GM21360 (cell line): Measurements from ENCODE around the gene PCNX2.

Experiments used
- ATAC-seq: cut with Tn5 transposase; IDR thresholded peaks from one replicate; pipeline ENCODE4 v1.9.1; 2021; ENCODE audit warnings: mild to moderate bottlenecking, moderate library complexity; ENCODE audit not compliant: unreplicated experiment

PCNX2 gene

GRCh38 chr1:233295237-233295974, at the start of gene PCNX2:
Gene PCNX2 (minus strand): TSS chr1:233295725. CDS start chr1:233295478, 247 bp downstream.
- peak; percentile 95 for ATAC-seq

- ATAC-seq: no peak
Observed at GRCh38 chr1:233343262-233343661, 47.7 kb upstream of the PCNX2 start.

GRCh38 chr1:233342086-233342485, 46.6 kb upstream of the PCNX2 start:
- no peak for ATAC-seq

GRCh38 chr1:233340966-233341516, 45.5 kb upstream of the PCNX2 start:
- no peak for ATAC-seq

GRCh38 chr1:233340031-233340555, 44.6 kb upstream of the PCNX2 start:
- ATAC-seq: no peak

GRCh38 chr1:233338102-233338501, 42.6 kb upstream of the PCNX2 start:
- ATAC-seq: no peak

GRCh38 chr1:233337505-233337904, 42.0 kb upstream of the PCNX2 start:
- ATAC-seq: no peak

GRCh38 chr1:233336554-233337456, 41.3 kb upstream of the PCNX2 start:
- no peak for ATAC-seq

- no peak for ATAC-seq
Observed at GRCh38 chr1:233334092-233334491, 38.6 kb upstream of the PCNX2 start.

GRCh38 chr1:233333086-233333485, 37.6 kb upstream of the PCNX2 start:
- ATAC-seq: no peak

GRCh38 chr1:233331676-233332519, 36.4 kb upstream of the PCNX2 start:
- ATAC-seq: no peak

- peak; percentile 26 for ATAC-seq
Observed at GRCh38 chr1:233328142-233328921, 32.8 kb upstream of the PCNX2 start.

GRCh38 chr1:233327651-233328141, 32.2 kb upstream of the PCNX2 start, which contains the start of gene MAP3K21:
Gene MAP3K21 (plus strand): TSS chr1:233327724. CDS start chr1:233328029, 305 bp downstream.
- peak; percentile 44 for ATAC-seq

GRCh38 chr1:233326811-233327650, 31.5 kb upstream of the PCNX2 start:
- ATAC-seq: peak; percentile 91

- ATAC-seq: no peak
Observed at GRCh38 chr1:233326319-233326718, 30.8 kb upstream of the PCNX2 start.

GRCh38 chr1:233323718-233324117, 28.2 kb upstream of the PCNX2 start:
- ATAC-seq: no peak

- ATAC-seq: no peak
Observed at GRCh38 chr1:233320023-233320422, 24.5 kb upstream of the PCNX2 start.

- ATAC-seq: no peak
Observed at GRCh38 chr1:233319272-233319671, 23.7 kb upstream of the PCNX2 start.
